Measurements from ENCODE around the gene PFDN5. TPM values are rescaled to one million over a fixed set of nuclear protein-coding genes. Genes with fewer than 3 reads are reported as not detected.
A peak's percentile ranks its signal among the peaks of the same experiment; 100 is the strongest.

Gene PFDN5
- total RNA-seq, 1 donor from 2014 or later: 474 TPM

- Histone ChIP-seq H3K9me3 (no peaks in the 10 kb centered on the region), H3K4me1 (peaks cover 45% of the 10 kb centered on the region), H3K36me3 (peaks cover 19% of the 10 kb centered on the region), H3K27me3 (ENCODE audit: low read depth) (no peaks in the 10 kb centered on the region), H3K27ac (no peak overlapping the region), H3K4me3 (no peak overlapping the region)
- ATAC-seq: no peak
- TF ChIP-seq CTCF (IDR thresholded peaks at IDR 0.05): no peak
- intact Hi-C loops (cut with DNase I): no loop called here
- no peak for DNase-seq
These were observed 40.4 kb upstream of the PFDN5 start for GRCh38 chr12:53254816-53255545.

- DNase-seq (no peak), ATAC-seq (no peak)
- Histone ChIP-seq H3K36me3 (peaks cover 19% of the 10 kb centered on the region), H3K4me1 (peaks cover 38% of the 10 kb centered on the region), H3K27ac (no peak overlapping the region), H3K27me3 (ENCODE audit: low read depth) (no peaks in the 10 kb centered on the region), H3K9me3 (no peaks in the 10 kb centered on the region), H3K4me3 (no peak overlapping the region)
- TF ChIP-seq CTCF (IDR thresholded peaks at IDR 0.05): no peak
- intact Hi-C loops (cut with DNase I): no loop called here
These were observed 39.3 kb upstream of the PFDN5 start for GRCh38 chr12:53255996-53256395.

GRCh38 chr12:53258541-53259539 is 36.5 kb upstream of the PFDN5 start:
- peak overlapping the region; percentile 36 for H3K27ac ChIP-seq
- ATAC-seq (peak; percentile 79 to 94), DNase-seq (no peak)
- peaks cover 15% of the 10 kb centered on the region for H3K4me1 ChIP-seq
- no peak overlapping the region for H3K4me3 ChIP-seq
- no peaks in the 10 kb centered on the region for H3K27me3 ChIP-seq (ENCODE audit: low read depth)
- no peak for TF ChIP-seq CTCF (IDR thresholded peaks at IDR 0.05)
- H3K9me3 ChIP-seq: no peaks in the 10 kb centered on the region
- H3K36me3 ChIP-seq: peaks cover 13% of the 10 kb centered on the region
- intact Hi-C loops (cut with DNase I): no loop called here

GRCh38 chr12:53259891-53260290 is 35.5 kb upstream of the PFDN5 start:
- Histone ChIP-seq H3K27me3 (ENCODE audit: low read depth) (no peaks in the 10 kb centered on the region), H3K36me3 (peaks cover 2% of the 10 kb centered on the region), H3K4me3 (no peak overlapping the region), H3K9me3 (no peaks in the 10 kb centered on the region), H3K4me1 (peaks cover 14% of the 10 kb centered on the region), H3K27ac (no peak overlapping the region)
- TF ChIP-seq CTCF (IDR thresholded peaks at IDR 0.05): no peak
- ATAC-seq (no peak), DNase-seq (no peak)
- intact Hi-C loops (cut with DNase I): no loop called here

- H3K9me3 ChIP-seq: no peaks in the 10 kb centered on the region
- intact Hi-C loops (cut with DNase I): no loop called here
These were observed 29.6 kb upstream of the PFDN5 start for GRCh38 chr12:53265783-53266182.

More at GRCh38 chr12:53265783-53266182, 29.6 kb upstream of the PFDN5 start:
- ATAC-seq (no peak), DNase-seq (no peak)
- H3K27ac ChIP-seq: no peak overlapping the region
- H3K27me3 ChIP-seq (ENCODE audit: low read depth): no peaks in the 10 kb centered on the region
- no peaks in the 10 kb centered on the region for H3K36me3 ChIP-seq
- H3K4me1 ChIP-seq: peaks cover 8% of the 10 kb centered on the region
- no peak overlapping the region for H3K4me3 ChIP-seq
- TF ChIP-seq CTCF (IDR thresholded peaks at IDR 0.05): no peak
